Chondrocyte (in vitro differentiated cells): ENCODE data around the gene DUSP11. TPM values are rescaled to one million over a fixed set of nuclear protein-coding genes. Genes with fewer than 3 reads are reported as not detected.
A peak's percentile ranks its signal among the peaks of the same experiment; 100 is the strongest.
"Not testable (repeated sequence)": the region's sequence is repeated elsewhere in the genome, so short reads cannot be mapped to it uniquely, and the experiment has no call there.

ENCODE experiments used
- DNase-seq: peaks from one replicate; pipeline ENCODE4 v3.0.0; 2021; ENCODE audit warnings: mixed read lengths, low spot score
- H3K27ac Mint-ChIP-seq: one replicate; pipeline ENCODE4 v1.8.0; 2021; ENCODE audit warnings: mild to moderate bottlenecking, moderate library complexity, mixed read lengths; ENCODE audit not compliant: unreplicated experiment
- H3K27me3 Mint-ChIP-seq: 2 replicates; pipeline ENCODE4 v1.8.0; 2021; ENCODE audit warnings: low read depth, mixed read lengths
- H3K36me3 Mint-ChIP-seq: 2 replicates; pipeline ENCODE4 v1.8.0; 2021; ENCODE audit warnings: low read depth, mixed read lengths
- H3K4me1 Mint-ChIP-seq: 2 replicates; pipeline ENCODE4 v1.8.0; 2021; ENCODE audit warnings: low read depth, mild to moderate bottlenecking, mixed read lengths
- H3K4me3 Mint-ChIP-seq: one replicate; pipeline ENCODE4 v1.8.0; 2021; ENCODE audit warnings: mild to moderate bottlenecking, moderate library complexity, mixed read lengths; ENCODE audit not compliant: unreplicated experiment
- H3K9me3 Mint-ChIP-seq: 2 replicates; pipeline ENCODE4 v1.8.0; 2021; ENCODE audit warnings: low read depth, mixed read lengths
- total RNA-seq: library from RNA; stranded (reverse); gene quantifications from 3 replicates; pipeline ENCODE4 v1.2.1, GENCODE V29; 2021
- TF ChIP-seq, protein P1 (sequence below): fragments of 200-600 bp; sonication (generic); IDR thresholded peaks from 2 replicates; pipeline ENCODE4 v1.5.0; 2021; ENCODE audit warnings: antibody characterized with exemption, mild to moderate bottlenecking, moderate library complexity

DUSP11 gene
- total RNA-seq, 1 donor from 2014 or later = 22.9 TPM

DNA sequence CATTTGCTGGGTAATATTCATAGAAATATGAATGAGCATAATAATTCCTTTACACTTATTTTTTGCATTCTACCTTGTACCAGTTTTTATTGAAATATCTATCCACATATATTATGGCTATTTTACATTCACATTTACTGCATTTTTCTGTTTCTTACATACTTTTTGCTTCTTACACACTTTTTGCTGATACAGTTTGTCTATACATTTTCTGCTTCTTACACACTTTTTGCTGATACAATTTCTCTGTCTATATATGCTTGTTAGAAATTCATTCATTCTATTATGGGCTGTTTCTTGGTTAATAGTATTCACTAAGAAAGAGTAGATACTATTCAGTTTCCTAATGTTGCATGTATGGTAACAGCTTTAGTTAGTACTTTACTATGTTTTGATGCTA, 32.0 kb upstream of the DUSP11 start:
- Mint-ChIP-seq H3K27me3 (peaks cover 30% of the 10 kb centered on the region), H3K9me3 (no peaks in the 10 kb centered on the region), H3K4me1 (no peaks in the 10 kb centered on the region), H3K27ac (no peak overlapping the region), H3K36me3 (no peaks in the 10 kb centered on the region), H3K4me3 (no peak overlapping the region)
- TF ChIP-seq, protein P1, sequence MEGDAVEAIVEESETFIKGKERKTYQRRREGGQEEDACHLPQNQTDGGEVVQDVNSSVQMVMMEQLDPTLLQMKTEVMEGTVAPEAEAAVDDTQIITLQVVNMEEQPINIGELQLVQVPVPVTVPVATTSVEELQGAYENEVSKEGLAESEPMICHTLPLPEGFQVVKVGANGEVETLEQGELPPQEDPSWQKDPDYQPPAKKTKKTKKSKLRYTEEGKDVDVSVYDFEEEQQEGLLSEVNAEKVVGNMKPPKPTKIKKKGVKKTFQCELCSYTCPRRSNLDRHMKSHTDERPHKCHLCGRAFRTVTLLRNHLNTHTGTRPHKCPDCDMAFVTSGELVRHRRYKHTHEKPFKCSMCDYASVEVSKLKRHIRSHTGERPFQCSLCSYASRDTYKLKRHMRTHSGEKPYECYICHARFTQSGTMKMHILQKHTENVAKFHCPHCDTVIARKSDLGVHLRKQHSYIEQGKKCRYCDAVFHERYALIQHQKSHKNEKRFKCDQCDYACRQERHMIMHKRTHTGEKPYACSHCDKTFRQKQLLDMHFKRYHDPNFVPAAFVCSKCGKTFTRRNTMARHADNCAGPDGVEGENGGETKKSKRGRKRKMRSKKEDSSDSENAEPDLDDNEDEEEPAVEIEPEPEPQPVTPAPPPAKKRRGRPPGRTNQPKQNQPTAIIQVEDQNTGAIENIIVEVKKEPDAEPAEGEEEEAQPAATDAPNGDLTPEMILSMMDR = no peak
- DNase-seq = no peak

DNA sequence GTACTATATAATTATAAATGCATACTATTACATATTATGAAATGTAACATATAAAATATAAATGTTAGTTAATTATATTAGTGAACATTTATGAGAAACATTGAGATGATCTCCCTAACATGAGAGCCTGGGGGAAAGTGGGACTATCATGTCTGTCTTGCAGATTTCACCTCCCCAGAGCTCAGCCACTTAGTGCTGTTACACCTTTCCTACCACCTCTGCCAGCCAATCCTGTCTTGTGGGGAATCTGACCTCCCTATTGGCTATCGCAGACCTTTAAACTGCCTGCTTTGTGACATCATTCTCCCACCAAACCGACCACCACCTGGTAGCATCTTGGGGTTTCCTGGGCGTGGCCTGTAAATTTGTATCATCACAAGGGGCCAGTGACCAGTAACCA, 4.0 kb upstream of the DUSP11 start, which contains the start of gene C2orf78:
Gene C2orf78, plus strand, starts transcription at position 301 of the 400 bp plus-strand sequence. CDS start 127 bp downstream, outside the sequence.
- not testable (repeated sequence) for H3K36me3 Mint-ChIP-seq, H3K9me3 Mint-ChIP-seq

DNA sequence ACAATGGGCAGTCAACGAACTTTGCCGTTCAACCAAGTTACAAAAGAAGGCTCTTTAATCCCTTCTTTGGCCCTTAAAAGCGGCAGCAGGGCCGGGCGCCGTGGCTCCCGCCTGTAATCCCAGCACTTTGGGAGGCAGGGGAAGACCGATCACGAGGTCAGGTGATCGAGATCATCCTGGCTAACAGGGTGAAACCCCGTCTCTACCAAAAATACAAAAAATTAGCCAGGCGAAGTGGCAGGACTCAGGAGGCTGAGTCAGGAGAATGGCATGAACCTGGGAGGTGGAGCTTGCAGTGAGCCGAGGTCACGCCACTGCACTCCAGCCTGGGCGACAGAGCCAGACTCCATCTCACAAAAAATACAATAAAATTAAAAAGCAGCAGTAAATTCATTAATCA, 3.5 kb upstream of the DUSP11 start:
- H3K4me3 Mint-ChIP-seq, H3K27me3 Mint-ChIP-seq, DNase-seq, H3K27ac Mint-ChIP-seq, H3K36me3 Mint-ChIP-seq, H3K9me3 Mint-ChIP-seq: not testable (repeated sequence)
- H3K4me1 Mint-ChIP-seq = peaks cover 13% of the 10 kb centered on the region

More for the DNA sequence above, 4.0 kb upstream of the DUSP11 start, which contains the start of gene C2orf78:
- not testable (repeated sequence) for H3K27me3 Mint-ChIP-seq, H3K4me1 Mint-ChIP-seq, H3K27ac Mint-ChIP-seq, H3K4me3 Mint-ChIP-seq, DNase-seq

DNA sequence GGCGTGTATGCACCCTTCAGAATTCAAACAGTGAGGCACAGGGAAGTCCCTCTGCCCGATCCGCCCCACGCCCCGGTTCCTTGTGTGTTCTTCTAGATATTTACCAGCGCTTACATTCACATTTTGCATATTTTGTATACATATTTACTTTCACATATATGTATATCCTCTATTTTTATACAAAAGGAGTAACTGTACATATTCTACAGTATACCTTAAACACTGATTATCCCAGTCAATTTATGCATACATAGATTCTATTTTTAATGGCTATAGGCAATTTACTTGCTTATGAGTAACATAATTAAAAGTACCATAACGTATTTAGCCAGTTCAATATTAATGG, 307 bp upstream of the DUSP11 start:
- Mint-ChIP-seq H3K27me3 (no peaks in the 10 kb centered on the region), H3K9me3 (no peaks in the 10 kb centered on the region), H3K4me1 (peaks cover 31% of the 10 kb centered on the region), H3K36me3 (peaks cover 9% of the 10 kb centered on the region), H3K4me3 (peak overlapping the region; percentile 90), H3K27ac (peak overlapping the region; percentile 97)
- TF ChIP-seq, protein P1 = peak; percentile 65
- DNase-seq = no peak

DNA sequence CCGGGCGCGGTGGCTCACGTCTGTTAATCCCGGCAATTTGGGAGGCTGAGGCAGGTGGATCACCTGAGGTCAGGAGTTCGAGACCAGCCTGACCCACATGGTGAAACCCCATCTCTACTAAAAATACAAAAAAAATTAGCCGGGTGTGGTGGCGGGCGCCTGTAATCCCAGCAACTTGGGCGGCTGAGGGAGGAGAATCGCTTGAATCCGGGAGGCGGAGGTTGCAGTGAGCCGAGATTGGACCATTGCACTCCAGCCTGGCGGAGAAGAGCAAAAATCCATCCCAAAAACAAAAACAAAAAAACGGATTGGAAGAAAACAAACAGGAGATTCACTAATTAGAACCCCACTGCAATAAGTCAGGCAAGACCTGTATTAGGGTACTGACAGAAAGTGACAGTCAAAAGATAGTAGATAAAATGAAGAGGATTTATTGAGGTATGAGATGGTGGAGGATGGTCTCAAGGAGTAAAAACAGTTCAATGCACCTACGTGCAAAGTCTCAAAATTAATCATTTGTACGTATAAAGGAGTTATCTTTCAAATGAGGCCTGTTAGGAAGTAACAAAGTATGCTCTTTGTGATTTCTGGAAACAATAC, 936 bp downstream of the DUSP11 start:
- H3K9me3 Mint-ChIP-seq, H3K27me3 Mint-ChIP-seq, DNase-seq: not testable (repeated sequence)
- H3K36me3 Mint-ChIP-seq = peaks cover 17% of the 10 kb centered on the region
- H3K4me1 Mint-ChIP-seq = peaks cover 31% of the 10 kb centered on the region
- peak overlapping the region; percentile 90 for H3K4me3 Mint-ChIP-seq
- H3K27ac Mint-ChIP-seq = peak overlapping the region; percentile 97

DNA sequence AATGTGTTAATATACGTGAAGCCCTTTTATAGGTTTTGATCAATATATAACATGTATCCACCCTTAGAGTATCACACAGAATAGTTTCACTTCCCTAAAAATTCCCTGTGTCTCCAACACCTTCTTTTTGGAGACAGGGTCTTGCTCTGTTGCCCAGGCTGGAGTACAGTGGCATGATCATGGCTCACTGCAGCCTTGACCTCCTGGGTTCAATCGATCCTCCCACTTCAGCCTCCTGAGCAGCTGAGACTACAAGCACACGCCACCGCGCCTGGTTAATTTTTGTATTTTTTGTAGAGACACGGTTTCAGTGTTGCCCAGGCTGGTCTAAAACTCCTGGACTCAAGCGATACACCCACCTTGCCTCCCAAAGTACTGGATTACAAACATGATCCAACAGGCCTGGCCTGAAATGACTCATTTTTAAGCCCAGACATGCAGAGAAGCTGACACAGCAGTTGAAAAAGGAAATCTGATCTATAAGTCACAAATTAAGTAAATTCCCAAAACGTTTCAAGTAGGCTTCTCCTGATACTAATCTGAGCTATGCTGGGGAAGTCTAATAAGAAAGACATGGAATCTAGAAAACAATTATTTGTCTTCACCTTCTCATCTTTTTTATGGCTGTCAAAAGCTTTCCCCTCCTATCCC, 2.9 kb downstream of the DUSP11 start:
- DNase-seq = no peak
- TF ChIP-seq, protein P1 = no peak
- peaks cover 23% of the 10 kb centered on the region for H3K36me3 Mint-ChIP-seq
- no peaks in the 10 kb centered on the region for H3K27me3 Mint-ChIP-seq
- peaks cover 31% of the 10 kb centered on the region for H3K4me1 Mint-ChIP-seq
- no peak overlapping the region for H3K4me3 Mint-ChIP-seq
- H3K27ac Mint-ChIP-seq = peak overlapping the region; percentile 83
- H3K9me3 Mint-ChIP-seq = no peaks in the 10 kb centered on the region
